CD4-positive, alpha-beta T cell treated with Interleukin-6 at 100 ng/mL for 8 hours (primary cell): ENCODE data around the gene APCDD1L.
A peak's percentile ranks its signal among the peaks of the same experiment; 100 is the strongest.

Experiments
- DNase-seq: peaks from one replicate; pipeline ENCODE4 v3.0.0-alpha.2; 2020; ENCODE audit warnings: mixed read lengths, low spot score

Gene APCDD1L

DNA sequence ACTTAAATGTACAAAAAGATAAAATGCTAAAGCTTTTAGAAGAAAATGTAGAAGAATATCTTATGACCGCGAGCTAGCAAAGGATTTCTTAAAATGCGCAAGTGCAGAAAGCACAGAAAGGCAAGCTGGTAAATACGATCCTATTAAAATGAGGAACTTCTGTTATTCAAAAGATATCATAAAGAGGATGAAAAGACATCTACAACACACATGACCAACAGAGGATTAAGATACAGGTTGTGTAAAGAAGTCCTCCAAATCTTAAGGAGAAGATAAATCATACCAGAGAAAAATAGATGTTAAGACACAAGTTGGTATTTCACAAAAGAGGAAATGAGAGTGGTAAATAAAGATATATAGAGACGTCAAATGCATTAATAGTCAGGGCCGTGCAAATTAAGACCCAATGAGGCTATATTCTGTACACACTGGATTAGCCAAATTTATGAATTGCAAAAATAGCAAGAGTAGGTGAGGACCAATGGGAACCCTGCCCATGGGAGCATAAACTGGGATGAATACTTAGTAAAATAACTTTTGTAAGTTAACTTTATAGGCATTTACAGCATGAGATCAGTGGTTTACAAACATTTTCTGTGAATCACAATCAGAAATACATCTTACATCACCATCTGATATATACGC is 23.0 kb downstream of the APCDD1L start:
- no peak for DNase-seq

DNA sequence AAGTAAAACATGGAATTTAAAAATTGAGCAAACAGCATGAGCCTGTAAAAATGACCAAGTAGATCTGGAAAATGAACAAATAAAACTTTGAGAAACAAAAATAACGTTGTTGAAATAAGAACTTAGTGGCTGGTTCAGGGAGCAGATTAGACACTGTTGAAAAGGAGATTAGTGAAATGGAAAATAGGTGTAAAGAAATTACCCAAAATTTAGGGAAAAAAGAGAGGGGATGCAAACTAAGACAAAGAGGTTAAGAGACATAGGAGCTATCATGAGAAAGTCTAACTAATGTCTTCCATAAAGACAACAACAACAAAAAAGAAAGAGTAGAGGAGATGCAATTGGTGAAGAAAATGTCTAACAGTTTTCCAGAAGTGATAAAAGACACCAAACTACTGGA is 29.0 kb downstream of the APCDD1L start:
- no peak for DNase-seq

DNA sequence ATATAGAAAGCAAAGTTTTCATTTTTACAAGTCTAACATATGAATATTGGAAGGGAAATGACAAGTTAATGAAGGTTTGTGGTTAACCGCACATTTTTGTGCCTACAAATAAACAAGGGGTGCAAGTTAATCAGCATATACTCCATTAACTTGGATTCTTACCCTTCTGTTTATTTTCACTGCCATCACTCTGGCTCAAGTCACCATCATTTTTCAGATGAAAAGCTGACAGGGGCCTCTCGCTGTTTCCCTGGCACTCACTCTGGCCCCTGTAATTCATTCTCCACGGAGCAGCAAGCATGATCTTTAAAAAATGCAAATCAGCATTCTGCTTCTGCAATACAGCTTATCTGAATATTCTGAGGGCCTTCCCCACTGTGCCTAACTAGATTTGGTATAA is 29.8 kb downstream of the APCDD1L start:
- DNase-seq: no peak

DNA sequence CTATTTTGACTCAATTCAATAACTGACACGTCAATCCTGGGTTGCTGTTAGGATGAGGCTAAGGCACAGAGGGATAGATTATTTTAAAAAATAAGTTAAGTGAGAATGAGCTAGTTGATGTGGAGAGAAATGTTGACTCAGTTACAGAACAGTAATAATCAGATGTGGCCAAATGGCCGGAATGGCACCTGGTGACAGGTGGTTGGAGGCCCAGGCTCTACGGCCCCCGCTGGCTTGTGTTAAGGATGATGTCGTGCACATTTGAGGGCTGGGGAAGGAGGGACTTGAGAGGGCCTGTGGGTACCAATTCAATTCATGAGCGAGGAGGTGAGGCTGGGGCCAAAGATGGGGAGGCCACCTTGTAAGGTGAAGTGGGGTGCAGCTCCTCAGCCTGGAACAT is 31.7 kb downstream of the APCDD1L start:
- no peak for DNase-seq

DNA sequence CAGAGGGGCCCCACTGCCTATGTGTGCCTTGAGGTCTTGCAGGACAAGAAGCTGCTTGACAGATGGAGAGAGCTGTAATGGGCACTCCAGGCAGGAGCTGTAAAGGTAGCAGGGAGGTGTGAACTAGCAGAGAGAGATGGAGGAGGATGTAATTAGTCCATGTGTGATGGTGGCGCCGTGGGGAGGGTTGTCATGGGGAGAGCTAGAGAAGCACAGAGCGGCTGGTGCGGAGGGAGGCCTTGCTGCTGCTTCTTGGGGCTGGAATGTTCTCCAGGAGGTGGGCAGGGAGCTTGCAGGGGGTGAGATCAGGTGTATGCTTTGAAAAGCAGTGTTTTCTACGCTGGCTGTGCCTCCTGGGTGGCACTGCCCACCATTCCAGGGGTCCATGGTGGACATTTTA is 32.1 kb downstream of the APCDD1L start:
- no peak for DNase-seq

DNA sequence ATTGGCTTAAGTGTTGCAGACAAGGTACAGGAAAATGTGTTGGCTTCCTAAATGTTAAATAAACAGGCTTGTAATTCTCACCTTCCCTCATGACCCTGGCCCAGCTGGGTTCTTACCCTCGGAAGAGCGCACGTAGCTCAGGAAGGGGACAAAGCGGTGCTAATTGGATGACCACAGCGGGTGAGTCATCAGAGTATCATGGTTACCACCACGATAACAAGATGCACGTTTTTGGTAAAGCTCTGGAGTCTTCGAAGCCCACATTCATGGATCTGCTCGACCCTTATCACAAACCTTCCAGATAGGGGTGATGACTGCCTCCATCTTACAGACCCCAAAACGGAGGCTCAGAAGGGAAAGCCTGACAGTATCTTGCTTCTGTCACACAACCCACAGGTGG is 32.8 kb downstream of the APCDD1L start:
- DNase-seq: no peak

DNA sequence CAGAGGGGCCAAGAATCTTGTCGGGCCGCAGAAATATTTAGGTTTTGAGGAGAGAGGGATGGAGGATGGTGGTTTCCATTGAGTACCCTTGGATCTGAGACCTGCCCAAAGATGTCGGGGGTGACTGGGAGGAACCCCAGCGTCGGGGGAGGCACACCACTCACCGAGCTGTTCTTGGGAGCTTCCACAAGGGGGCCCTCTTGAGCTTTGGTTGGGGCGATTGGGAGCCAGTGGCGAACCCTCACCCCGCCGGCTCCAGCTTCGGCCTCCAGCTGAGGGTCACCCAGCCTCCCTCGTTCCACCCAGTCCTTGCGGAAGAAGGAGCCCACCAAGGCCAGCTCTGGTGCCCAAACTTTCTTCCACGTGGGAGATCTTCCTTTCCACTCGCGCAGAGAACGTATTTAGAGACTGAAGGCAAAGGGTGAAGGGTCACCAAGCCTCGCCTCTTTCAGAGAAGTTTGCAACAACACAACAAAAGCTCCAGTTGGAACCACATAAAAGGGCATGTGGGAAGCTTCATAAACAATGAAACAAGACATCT is 33.6 kb downstream of the APCDD1L start:
- DNase-seq: peak; percentile 44

DNA sequence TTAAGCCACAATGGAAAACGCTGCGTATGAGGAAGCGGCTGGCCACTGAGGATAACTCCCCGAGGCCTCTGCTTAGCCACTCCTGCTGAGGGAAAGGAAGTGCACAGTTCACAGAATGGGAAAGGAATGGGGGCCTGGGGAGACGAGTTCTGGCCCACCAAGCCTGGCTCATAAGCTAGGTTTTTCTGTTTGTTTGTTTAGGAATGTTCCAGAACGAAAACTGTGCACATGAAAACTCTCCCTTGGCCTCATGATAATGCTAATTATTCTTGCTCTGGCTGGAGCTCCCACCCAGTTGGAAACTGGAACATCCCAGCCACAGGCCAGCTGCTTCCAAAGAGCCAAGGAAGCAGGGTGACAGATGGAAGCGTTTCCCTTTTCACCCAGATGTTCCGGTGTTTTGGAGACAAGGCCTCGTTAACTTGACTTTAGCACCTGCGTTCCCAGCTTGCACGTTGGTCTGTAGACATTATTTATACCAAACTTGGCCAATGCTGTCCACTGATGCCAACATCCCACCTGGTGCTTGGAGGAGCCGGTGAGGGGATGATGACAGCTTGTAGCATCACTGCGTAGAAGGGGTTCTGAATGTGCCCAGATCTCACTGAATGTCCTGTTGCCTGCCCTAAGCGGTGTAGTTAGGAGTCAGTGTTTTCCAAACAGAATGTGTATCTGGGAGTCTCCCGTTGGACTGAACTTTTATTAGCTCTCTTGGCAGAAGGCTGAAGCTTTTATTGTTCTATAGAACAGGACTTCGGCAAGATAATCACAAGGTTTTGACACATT is 34.5 kb downstream of the APCDD1L start:
- DNase-seq: no peak

DNA sequence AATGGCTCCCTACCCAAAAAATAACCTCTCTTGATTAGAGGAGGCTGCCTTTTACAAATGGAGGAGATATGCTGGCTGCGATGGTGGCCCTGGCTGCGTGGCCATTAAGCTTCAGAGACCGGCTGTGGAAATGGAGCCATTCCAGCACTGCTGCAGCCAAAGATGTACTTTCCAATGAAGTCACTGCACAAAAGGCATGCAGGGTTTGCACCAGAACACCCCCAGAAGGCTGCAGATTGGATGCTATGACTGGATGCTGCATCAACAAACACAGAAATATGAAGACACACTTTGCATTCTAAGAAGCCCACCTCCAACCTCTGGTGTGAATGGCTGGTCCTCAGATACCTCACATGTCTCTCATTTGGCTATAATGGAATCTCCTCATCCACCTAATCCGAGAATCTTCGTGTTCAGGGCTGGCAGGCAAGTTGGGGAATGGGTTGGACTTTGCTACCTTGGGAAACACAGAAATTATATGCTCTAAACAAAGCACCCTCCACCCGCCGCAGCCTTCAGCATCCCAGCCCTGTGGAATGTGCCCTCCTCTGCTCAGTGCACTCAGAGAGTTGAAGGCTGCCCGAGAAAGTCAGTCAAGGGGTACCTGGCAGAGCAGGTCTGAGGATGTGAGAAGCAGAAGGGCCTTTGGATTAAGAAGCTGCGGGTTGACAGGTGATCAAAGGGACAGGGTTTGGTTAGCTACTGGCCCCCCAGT is 35.3 kb downstream of the APCDD1L start:
- no peak for DNase-seq

DNA sequence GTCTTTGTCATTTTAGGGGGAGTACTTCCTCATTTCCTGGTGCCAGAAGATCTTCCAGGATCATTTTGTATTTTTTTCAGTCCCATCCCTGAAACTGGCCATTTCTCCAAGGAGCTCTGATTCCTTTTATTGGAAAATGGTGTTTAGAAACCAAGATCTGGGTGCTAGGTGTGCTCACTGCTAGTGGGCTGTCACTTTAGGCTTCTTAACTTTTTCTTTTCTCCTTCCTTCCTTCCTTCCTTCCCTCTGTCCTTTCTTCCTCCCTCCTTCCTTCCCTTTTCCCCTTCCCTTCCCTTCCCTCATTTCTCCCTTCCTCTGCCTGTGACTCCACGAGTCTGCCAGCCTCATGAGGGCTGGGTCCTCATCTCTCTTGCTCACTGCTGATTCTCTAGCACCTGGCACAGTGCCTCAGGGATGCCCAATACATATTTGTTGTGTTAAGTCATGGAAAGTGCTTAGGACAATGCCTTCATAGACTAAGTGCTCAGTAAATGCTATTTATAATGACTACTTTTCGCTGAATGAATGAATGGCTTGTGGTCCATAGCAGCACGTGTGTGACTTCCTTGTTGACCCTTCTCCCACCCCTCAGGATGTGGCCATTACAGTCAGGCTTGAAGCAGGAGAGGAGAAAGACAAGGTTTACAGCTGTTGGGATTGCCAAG is 36.9 kb downstream of the APCDD1L start:
- no peak for DNase-seq

DNA sequence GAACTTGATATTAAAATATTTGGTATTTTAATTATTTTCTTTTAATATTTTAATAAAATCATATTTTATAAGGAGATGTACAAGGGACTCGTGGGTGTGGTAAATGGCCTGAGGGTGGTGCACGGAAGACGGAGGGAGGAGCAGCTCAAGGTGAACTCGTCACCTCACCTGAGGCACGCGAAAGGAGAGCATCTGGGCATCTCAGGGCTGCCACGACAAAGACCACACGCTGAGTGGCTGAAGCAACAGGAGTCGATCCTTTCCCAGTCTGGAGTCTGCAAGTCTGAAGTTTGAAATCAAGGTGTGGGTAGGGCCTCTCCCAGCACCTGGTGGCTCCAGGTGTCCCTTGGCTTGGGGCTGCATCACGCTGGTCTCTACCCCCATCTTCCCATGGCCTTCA is 39.7 kb downstream of the APCDD1L start:
- DNase-seq: no peak

DNA sequence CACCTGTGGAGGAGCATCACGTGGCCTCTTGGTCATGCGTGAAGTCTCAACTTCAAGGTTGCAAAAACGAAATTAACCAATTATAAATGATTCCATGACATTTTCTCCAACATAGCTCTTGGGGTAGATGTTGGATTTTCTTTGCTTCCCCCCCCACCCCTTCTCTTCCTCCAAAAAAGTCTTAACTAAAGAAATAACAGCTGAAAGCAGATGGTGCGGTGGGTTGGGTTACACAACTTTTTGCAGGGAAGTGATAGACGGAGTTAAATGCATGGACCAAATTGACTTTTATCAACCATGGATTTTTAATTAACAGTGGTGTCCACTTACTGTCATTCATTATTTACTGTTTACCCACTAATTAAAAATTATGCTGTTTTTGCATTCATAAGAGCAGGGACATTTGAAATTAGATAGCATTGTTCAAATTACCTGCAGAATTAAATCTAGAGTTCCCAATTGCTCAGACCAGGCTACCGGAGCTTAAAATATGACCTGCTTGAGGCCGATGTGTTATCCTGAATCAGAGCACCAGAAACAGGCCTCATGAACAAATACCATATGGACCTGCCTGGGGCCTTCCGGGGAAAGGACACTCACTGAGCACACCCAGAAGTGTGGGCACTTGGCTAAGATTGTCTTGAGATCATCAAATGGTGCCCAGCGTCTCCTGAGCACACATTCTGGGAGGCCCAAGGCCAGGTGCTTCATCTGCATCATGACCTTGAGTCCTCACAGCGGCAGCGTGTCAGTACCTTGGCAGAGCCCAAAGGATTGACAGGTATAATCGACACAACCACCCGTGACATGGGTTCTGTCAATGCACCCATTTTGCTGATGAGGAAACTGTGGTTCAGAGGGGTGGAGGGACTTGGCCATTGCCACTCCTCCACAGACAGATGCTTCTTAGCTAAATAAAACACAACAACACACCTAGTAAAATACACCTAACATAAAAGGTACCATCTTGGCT is 41.5 kb downstream of the APCDD1L start:
- DNase-seq: no peak

DNA sequence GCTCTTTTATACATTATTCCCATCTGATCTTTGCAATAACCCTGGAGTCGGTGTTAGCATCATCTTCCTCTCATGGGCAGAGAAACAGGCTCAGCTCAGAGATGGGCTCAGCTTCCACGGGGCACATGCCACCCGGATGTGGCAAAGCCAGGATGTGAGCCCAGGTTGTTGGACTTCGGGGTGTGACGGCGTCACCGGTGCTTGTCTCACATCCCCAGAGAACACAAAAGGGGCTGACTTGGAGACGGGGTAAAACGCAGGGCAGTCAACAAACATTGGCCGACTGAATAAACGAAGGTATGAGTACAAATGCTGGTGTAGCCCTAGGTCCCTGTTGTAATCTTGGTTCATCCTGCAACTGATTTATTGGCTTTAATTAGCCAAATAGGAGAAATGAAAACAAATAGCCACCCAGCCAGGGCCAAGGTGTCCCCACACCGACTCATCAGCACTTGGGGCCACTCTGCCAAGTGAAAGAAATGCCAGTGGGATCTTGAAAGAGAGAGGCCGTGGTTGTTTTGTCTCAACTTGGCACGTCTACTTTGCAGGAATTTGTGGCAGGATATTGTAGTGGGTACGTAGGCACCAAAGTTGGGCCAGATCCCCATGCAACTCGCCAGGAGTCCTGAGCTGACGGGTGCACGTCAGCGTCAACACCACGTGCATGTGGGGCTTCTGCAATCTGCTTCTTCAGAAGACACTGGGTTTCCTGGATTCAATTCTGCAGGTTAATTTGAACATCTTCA is 42.8 kb downstream of the APCDD1L start:
- no peak for DNase-seq

DNA sequence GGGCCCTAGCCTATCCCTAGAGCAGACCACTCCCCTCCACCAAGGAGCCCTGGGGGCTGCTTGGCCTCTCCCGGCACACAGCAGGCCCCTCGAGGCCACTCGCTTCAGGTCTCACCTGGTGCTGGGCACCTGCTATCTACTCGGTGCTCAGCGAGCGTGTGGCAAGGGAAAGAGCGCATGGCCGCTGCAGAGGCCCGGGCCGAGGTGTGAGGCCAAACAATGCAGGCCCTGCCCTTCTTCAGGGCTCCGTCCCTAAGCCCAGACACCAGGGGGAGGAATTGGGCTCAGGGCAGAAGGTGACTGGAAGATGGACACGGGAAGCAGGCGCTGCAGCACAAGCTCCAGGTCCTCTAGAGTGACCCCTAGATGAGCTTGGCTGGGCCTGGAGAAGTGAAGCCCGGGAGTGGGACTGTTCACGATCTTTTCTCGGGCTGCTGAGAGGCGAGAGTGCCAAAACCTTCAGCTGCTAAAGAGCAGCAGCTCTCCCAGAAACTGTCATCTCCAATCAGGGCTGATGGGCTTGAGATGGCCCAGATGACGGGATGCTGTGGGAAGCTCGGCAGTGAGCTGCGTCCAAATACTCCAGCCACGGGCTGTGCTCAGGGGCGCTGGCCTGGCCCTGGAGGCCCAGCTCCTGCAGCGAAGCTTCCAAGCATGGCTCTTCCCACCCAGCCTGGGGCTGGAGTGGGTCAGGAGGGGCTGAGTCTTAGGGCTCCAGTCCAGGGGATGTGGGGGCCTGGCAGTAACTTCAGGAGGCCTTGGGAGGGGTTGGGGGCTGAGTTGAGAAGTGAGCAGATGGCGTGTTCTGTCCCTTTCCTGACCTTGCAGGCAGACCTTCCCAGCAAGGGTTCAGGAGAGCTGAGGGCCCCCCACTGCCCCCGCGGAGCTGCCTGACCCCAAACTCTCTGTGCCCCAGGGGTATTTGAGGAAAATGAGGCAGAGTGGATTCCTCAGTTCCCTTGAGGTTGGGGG is 43.7 kb downstream of the APCDD1L start:
- no peak for DNase-seq

DNA sequence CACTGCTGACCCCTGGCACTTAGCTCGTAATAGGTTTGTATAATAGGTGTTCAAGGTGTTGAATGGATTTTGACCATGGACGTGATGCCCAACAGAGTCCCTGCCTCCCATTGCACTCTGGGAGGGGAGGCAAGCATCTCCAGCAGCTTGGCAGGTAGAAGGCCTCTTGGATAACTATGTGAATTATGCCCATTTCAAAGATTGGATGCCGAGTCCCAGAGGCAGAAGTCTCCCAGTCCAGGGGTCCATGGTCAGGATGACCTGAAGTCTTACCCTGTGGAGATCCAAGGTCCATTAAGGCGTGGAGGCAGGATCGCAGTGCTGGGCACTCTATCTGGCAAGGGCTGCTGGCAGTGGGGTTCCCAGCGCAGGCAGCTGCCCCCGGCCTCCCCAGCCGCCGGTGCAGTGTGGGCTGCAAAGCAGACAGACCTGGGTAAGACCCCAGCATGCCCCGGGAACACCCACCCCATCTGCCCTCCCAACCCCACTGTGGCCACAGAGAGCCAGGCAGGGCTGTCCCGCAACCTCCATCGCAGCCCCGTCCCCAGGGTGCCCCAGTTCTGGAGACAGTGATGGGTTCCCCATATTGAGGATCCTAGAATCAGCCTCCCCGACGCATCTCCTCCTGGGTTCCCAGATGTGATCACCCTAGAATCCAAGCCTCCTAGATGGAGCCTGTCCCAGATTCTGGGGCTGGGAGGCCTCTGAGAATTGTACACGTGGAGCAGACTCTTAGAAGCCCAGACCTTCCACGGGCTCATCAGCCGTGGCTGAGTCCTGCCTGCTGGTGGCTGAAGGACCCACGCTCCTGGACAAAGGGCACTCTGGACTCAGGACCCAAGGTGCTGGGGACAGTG is 44.6 kb downstream of the APCDD1L start:
- DNase-seq: no peak

DNA sequence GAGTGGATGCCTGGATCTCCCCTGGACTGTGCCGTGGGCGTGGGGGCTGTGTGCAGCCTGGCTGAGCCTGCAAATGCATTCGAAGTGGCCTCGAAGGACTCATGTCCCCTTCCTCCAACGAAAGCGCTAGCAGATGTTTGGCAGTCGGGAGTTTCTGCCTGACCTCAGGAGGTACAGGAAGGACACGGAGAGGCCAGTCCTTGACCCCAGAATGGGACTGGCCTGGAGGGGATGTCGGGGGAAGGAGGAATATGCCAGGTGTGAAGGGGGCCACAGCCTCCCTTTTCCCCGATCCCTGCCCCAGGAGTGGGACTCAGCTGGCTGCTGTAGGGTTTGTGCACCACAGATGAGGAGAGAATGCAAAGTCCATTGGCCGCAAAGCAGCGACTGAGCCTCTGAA is 45.6 kb downstream of the APCDD1L start:
- DNase-seq: no peak

DNA sequence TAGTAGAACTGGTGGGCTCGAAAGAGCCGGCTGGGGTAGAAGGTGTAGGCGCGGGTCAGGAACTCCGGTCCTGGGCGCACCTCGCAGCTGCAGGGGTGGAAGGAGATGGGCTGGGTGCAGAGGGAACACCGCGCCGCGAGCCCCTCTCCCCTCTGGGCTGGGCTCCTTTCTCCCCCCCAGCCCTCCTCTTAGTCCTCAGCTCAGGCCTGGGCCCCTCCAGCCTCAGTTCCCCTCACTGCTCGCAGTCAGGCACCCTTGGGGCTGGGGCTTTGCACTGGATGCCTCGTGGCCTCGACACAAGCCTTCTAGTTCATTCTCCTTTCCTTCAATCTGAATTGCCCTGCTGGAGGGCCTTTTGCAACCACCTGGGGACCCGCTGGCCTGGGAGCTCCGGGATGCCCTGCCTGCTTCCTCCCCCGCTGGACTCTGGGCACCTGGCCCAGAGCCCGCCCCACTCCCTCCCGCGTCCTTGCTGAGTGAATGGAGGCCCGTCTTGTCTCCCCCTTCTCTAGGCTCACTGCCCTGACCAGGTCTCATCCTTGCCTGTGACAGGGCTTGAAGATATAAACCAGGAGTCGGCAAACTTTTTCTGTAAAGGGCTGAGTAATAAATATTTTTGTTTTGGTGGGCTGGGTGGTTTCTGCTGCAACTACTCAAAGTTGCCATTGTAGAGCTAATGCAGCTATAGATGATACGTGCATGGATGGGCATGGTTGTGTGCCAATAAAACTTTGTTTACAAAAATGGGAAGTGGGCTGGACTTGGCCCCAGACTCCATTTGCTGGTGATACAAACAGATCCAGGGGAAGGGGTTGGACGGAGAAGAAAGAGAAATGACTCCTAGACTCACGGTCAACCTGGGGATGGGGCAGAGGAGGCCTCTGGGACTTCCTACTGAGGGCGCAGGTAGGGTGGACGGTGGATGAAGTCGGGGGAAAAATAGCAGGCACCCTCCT is 47.3 kb downstream of the APCDD1L start:
- no peak for DNase-seq
